Liver (tissue), 3 donors: Measurements from ENCODE around the gene KIRREL3.

Experiments used
- CTCF ChIP-seq: fragments of 150-350 bp; IDR thresholded peaks from 2 replicates; pipeline ENCODE4 v1.5.1; 2017; ENCODE audit warnings: improper control_type of control experiment, low read depth, low read length; ENCODE audit not compliant: missing input control
- RAD21 ChIP-seq, 2 donors: IDR thresholded peaks; 2 replicates each; pipeline ENCODE4 v1.6.1; 2016; ENCODE audit warnings: antibody characterized with exemption in 2 of 2, mild to moderate bottlenecking in 2 of 2
- TAF1 ChIP-seq: conservative IDR thresholded peaks from 2 replicates; pipeline ENCODE4 v1.6.1; 2016; ENCODE audit warnings: antibody characterized with exemption, mild to moderate bottlenecking
- ZBTB33 ChIP-seq: IDR thresholded peaks from 2 replicates; pipeline ENCODE4 v1.6.1; 2016; ENCODE audit warnings: antibody characterized with exemption
- TF ChIP-seq, protein P1 (sequence below): IDR thresholded peaks from 2 replicates; pipeline ENCODE4 v1.6.1; 2016; ENCODE audit warnings: antibody characterized with exemption
- TF ChIP-seq, protein P2 (sequence below): IDR thresholded peaks from 2 replicates; pipeline ENCODE4 v1.6.1; 2016; ENCODE audit warnings: antibody characterized with exemption
- TF ChIP-seq, protein P3 (sequence below): IDR thresholded peaks from 2 replicates; pipeline ENCODE4 v1.6.1; 2016; ENCODE audit warnings: antibody characterized with exemption, mild to moderate bottlenecking
- donor health status: healthy.
- donor health status: healthy.

GRCh38 chr11:126988655-126989054 is 11.9 kb downstream of the KIRREL3 start:
- TF ChIP-seq CTCF (no peak), TAF1 (no peak), RAD21 (IDR thresholded peaks at IDR 0.05) (no peak), ZBTB33 (no peak)
- TF ChIP-seq, protein P1, sequence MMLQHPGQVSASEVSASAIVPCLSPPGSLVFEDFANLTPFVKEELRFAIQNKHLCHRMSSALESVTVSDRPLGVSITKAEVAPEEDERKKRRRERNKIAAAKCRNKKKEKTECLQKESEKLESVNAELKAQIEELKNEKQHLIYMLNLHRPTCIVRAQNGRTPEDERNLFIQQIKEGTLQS = no peak
- TF ChIP-seq, protein P2, sequence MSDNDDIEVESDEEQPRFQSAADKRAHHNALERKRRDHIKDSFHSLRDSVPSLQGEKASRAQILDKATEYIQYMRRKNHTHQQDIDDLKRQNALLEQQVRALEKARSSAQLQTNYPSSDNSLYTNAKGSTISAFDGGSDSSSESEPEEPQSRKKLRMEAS = no peak
- TF ChIP-seq, protein P3, sequence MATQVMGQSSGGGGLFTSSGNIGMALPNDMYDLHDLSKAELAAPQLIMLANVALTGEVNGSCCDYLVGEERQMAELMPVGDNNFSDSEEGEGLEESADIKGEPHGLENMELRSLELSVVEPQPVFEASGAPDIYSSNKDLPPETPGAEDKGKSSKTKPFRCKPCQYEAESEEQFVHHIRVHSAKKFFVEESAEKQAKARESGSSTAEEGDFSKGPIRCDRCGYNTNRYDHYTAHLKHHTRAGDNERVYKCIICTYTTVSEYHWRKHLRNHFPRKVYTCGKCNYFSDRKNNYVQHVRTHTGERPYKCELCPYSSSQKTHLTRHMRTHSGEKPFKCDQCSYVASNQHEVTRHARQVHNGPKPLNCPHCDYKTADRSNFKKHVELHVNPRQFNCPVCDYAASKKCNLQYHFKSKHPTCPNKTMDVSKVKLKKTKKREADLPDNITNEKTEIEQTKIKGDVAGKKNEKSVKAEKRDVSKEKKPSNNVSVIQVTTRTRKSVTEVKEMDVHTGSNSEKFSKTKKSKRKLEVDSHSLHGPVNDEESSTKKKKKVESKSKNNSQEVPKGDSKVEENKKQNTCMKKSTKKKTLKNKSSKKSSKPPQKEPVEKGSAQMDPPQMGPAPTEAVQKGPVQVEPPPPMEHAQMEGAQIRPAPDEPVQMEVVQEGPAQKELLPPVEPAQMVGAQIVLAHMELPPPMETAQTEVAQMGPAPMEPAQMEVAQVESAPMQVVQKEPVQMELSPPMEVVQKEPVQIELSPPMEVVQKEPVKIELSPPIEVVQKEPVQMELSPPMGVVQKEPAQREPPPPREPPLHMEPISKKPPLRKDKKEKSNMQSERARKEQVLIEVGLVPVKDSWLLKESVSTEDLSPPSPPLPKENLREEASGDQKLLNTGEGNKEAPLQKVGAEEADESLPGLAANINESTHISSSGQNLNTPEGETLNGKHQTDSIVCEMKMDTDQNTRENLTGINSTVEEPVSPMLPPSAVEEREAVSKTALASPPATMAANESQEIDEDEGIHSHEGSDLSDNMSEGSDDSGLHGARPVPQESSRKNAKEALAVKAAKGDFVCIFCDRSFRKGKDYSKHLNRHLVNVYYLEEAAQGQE = no peak
